Activated CD8-positive, alpha-beta memory T cell treated with anti-CD3 and anti-CD28 coated beads for 24 hours (primary cell): ENCODE measurements around the gene VAV2.
"Not testable (repeated sequence)": the region's sequence is repeated elsewhere in the genome, so short reads cannot be mapped to it uniquely, and the experiment has no call there.

Experiments used
- DNase-seq: peaks from one replicate; pipeline ENCODE4 v3.0.0-alpha.2; 2020

VAV2 gene

DNA sequence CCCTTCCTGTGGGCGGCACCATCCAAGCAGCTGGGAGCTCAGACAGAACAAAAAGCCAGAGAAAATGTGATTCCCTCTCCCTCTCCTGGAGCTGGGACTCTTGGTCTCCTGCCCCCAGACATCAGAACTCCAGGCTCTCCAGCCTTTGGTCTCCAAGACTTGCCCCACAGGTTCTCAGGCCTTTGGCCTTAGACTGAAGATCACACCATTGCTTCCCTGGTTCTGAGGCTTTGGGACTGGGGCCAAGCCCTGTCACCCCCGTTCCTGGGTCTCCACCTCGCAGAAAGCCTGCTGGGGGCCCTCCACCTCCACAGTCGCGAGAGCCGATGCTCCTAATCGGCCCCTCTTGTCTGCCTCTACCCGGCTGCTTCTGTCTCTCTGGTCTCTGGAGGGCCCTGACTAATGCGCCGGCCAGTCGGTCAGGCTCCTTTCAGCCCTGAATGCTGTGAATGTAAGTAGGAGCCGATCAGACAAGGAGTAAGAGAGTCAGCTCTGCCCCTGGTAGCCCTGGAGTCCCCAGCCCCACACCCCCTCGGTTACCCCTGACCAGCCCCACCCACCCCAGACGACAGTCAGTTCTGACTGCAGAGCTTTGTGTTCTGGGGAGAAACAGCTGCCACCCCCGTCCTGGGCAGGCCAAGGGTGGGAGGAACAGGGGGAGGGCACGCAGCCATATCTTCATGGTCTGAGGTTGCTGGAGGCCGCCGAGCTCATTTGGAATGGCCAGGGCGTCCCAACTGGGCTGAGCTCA, 57.5 kb downstream of the VAV2 start:
- no peak for DNase-seq

DNA sequence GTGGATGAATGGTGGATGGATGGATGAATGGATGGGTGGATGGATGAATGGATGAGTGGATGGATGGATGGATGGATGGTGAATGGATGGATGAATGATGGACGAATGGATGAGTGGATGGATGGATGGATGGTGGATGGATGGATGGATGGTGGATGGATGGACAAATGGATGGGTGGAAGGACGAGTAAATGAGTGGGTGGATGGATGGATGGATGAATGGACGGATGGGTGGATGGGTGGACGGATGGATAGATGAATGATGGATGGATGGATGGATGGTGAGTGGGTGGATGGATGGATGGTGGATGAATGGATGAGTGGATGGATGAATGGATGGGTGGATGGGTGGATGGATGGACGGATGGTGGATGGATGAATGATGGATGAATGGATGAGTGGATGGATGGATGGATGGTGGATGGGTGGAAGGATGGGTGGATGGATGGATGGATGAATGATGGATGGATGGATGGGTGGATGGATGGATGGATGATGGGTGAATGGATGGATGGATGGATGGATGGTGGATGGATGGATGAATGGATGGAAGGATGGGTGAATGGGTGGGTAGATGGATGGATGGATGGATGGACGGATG, 58.6 kb downstream of the VAV2 start:
- DNase-seq, result no peak

DNA sequence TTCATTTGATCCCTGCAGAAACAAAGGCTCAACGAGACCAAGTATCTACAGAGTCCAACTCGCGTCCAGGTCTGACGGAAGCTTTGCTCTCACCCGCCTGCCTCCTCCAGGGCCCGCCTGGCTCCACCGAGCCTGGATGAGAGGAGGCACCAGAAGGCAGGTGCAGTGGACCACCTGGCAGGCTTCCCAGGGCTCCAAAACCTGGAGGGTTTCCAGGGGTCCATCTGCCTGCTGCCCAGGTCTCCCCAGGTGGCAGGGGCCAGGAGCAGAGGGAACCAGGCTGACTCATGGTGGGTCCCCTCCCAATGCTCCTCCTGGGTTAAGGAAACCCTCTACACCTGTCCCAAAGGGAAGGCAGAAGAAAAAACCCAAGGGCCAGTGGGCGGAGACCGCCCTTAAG, 59.5 kb downstream of the VAV2 start:
- DNase-seq, result no peak

DNA sequence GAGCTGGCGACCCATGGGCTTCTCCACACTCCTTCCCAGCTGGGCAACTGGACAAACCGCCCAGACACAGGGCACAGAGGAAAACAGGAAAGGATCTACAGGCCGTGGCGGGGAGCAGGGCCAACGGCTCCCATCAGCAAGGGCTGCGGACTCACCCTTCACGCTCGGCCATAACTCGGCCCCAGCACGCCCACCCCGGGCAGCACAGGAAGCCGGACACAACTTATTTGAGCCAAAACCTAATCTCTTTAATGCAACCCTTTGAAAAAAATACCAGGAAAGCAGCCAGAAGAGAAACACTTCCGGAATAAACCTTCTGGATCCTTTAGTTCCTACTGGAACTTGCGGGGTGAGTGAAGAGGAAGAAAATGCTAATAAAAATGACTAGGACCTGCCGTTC, 59.9 kb downstream of the VAV2 start:
- no peak for DNase-seq

DNA sequence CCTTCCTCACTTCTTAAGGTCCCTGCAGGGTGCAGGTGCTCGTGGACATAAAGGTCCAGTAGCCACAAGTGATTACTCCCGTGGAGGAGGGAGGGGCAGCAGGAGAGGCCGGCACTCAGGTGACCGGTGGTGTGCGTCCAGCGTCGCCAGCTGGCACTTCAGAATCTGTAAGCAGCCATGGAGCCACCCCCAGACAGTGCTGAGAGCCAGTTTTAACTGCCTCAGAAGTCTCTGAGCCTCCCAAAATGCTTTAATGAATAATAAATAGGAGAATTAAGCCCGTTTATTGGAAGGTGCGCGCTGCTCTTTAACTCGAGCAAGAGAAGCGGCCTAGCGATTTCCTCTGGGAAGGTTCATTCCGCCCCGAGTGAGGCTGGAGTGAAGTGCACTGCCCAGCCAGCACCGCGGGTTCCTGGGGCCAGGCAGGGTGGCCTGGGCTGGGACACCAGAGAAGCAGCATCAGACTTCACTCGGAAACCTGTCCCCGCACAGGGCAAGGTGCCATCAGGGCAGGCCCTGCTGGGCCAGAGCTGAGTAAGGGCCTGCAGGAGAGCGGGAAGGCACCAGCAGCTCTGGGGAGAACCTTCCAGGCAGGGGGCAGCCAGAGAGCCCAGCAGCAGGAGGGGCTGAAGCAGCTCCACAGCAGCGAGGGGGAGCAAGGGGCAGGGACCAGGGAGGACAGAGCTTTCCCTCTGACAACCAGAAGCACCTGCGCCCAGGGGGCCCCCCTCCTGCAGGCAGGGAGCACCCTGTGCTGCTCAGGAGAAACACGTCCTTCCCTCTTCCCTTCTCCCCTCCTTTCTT, 61.2 kb downstream of the VAV2 start:
- DNase-seq, result no peak

DNA sequence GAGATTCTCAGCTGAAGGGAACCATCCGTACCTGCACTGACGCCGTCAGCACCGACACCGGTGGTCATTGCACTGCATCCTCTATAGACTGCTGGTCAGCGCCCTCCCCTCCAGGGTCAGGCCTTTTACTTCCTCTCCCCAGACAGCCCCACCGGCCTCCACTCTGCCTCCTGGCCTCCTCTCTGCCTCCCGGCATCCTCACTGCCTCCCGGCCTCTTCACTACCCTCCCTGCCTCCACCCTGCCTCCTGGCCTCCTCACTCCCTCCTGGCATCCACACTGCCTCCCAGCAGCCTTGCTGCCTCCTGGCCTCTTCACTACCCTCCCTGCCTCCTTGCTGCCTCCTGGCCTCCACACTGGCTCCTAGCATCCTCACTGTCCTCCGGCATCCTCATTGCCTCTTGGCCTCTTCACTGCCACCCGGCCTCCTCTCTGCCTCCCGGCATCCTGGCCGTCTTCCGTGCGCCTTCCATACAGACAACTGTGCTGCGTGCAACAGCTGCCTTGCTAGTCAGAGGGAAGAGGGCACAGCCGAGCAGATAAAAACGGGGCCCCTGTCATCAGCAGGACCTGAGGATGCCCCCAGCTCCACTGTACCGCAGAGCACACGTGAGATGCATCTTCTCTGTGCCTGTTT, 62.0 kb downstream of the VAV2 start:
- DNase-seq, result no peak

DNA sequence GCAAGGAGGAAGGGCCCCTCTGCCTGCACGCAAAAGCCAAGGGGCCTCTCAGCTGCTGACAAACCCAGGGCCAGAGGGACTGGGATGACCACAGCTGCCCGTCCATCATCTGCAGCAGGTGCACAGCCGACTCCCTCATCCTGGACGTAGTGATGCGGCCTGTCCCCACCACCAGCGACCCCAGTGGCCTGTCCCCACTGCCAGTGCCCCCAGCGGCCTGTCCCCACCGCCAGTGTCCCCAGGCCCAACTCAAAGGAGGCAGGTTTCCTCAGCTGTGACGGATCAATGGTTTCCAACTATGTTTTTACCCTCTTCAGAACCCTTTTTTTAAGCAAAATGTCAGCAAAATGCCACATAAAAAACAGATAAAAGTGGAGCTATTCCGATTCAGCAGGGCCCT, 62.5 kb downstream of the VAV2 start:
- no peak for DNase-seq

DNA sequence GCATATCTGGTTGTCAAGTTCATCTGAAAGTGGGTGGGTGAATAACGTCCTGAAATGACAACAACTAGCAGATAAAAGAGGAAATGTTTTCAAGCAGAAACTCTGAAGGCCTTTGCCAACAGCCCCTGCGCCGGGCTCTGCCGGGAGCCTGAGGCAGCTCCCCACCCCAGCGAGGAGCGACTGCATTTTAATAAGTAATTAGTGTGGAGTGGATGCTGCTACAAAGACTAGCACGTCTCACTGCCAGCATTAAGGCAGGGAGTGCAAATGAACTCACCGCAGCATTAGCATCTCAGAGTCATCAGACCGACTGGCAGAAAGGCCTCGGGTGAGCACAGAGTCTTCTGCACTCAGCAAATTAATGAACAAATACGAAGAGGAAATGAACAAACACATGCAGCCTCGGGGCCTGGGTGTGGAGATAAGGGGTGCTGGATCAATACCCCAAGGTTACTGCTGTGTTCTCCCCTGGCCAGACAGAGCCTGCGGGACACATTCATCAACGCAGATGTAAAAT, 63.8 kb downstream of the VAV2 start:
- no peak for DNase-seq

DNA sequence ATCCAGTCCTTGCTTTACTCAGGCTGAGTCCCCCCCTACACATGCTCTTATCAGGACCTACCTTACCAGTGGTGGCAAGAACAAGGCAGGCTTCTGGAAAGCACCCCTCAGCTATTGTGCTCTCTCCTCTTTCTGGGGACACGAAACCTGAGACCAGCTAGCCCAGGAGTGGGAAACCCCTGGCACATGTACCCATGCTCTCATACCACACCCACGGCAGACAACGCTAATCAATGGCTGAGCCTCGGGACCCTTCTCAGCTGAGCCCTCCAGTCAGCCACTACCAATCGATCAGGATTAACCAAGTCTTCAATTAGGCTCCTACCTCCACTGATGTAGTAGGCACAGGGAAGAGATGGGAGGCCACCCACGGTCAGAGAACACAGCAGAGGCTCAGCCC, 65.1 kb downstream of the VAV2 start:
- no peak for DNase-seq

DNA sequence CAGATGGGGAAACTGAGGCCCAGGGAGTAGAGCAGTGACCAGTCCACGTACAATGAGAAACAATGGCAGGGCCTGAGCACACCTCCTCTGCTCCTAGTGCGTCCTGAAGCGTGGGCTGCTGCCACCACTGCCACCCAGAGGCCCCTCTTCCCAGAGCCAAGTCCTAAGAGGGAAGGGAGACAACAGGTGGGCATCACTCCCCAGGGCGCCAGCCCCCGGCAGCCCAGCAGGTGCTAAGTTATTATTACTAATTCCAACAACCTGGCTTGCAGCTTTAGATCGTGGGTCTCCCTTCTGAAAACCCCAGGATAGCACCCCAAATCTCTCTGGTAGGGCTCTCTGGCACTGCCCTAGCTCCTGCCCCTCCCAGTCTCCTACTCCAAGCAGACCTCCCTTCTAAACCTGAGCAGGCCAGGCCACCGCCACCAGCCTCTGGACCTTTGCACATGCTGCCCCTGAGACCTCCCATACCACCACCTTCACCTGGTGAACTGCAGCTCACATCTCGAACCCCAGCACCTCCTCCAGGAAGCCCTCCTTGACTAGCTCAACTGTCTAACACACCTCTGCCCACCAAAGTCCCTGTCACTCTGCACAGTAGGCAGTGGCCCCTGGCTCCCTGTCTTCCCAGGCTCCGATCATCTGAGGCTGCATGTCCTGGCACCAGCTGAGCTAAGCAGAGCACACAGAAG, 65.8 kb downstream of the VAV2 start:
- DNase-seq, result no peak

DNA sequence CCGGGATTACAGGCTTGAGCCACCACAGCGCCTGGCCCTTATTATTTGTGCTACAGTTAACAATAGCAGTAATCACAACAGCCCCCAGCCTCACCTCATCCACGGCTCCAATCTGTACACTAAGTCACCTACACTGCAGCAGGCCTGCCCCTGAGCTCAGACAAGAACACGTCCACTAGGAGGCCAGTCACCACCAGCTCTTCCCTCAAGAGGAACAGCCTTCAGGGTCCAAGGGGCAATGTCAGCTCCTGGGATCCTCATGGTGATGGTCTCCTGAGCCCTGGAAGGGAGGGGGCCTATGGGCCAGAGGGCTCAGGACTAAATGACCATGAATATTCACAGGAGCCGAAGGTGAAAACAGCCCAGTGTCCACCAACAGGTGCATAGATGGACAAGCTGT, 67.7 kb downstream of the VAV2 start:
- no peak for DNase-seq

DNA sequence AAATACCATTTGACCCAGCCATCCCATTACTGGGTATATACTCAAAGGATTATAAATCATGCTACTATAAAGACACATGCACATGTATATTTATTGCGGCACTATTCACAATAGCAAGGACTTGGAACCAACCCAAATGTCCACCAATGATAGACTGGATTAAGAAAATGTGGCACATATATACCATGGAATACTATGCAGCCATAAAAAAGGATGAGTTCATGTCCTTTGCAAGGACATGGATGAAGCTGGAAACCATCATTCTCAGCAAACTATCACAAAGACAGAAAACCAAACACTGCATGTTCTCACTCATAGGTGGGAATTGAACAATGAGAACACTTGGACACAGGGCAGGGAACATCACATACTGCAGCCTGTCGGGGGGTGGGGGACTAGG, 68.5 kb downstream of the VAV2 start:
- DNase-seq, result not testable (repeated sequence)

DNA sequence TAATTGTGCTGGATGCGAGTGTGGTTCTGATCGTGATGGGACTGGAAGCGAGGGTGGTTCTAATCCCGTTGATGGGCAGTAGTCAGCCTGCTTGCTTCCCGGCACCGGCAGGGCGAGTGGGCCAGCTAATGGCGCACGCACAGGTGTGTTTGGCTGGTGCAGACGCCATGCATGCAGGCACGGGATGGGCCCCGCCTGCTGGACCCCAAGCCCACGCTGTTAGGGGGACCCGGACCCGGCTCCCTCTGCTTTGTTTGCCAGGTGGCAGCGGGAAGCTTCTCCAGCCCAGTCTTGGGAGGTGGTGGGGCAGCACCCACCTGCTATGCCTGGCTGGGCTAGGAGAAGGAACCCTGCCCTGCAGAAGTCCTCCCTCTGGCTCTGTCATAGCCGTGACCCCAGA, 70.3 kb downstream of the VAV2 start:
- no peak for DNase-seq

DNA sequence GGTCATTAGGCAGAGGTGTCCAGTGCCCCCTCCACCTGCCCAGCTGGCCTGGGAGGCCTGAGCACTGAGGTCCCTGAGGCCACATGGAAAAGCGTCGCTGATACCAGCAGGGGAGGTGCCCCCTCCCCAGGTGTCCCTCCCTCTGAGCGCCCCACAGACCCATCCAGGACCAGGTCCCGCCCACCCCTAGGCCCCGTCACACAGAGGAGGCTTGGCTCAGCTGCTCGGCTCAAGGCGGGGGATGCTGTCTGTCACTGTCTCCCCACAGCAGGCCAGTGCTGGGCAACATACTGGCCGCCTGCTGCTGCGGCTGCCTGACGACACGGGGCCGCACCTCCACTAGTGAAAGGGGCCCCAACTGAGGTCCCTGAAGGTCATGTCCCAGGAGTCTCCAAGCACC, 71.7 kb downstream of the VAV2 start:
- no peak for DNase-seq

DNA sequence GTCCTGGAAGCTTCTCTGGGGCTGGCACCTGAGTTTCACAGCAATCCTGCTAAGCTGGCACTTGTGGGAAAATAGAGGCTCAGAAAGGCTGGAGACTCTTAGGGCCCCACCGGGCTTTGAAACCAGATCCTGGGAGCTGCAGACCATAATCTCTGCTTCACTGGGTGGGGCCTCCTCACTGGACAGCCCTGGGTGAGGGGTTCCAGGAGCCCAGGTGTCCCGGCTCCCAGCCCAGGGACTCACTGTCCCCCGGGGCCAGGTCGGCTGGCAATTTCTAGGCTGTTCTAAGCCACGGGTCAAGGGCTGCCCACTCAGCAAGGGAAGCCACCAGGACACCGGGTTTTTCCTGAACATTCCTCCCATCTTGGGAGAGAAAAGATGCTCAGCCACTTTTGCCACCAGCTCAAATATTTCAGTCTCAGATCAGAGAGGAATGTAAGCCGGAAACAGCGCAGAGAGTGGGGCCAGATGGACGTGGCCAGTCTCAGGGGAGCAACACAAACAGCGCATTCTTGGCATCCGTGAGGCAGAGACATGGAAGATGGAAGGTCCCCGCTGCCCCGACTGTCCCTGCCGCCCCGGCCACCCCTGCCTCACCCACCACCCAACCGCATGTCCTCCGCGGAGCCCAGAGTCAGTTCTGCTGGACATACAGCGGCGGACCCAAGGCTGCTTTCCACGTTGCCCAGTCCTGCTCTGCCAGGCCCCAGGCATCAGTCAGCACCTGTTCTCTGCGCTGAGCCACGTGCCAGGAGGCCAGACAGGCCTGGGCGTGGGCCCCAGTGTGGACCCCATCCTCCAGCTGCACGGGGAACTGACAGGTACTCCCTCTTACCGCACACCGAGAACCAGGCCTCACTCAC, 72.6 kb downstream of the VAV2 start:
- DNase-seq, result no peak

DNA sequence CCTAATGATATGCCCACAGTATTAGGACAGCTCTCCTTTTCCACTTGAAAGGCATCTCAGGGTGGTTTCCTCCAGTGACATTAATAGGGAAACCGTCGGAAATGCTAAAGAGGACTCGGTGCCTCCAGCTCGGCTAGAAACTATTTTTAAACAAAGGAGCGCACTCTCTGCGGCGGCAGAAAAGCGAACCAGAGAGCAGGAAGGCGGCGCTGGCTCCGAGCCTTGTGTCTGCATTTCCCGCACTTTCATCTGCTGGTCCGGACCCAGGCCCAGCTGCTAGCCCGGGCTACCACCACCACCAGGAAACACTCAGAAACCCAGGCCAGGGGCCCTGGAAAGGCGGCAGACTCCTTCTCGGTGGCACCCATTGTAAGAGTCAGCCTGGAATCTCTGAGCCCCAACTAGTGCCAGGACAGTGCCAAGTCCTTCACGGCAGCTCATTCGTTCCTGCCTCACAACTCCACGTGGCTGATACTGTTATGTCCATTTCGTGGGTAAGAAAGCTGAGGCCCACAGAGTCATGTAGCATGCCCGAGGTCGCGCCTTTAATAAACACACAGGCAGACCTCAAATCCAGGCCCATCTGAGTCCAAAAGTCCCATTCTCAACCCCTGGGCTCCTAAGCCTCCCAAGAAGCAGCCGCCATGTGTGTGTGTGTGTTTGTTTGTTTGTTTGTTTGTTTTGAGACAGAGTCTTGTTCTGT, 73.9 kb downstream of the VAV2 start:
- no peak for DNase-seq

DNA sequence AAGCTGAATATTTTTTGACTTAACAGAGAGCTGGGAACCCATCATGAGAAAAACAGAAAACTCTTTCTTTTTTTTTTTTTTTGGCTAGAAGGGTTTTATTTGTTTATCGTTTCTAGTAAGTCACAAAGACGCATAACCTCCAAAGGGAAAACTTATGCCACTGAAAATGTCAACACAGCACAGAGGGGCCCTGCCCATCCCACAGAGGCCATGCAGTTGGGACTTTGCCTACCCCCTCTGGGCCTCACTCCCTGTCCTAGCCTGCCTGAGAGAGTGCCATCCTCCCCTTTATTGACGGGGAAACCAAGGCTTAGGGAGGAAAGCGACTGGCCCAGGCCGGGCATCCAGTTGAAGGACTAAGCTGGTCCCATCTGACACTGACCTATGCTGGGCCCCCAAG, 74.7 kb downstream of the VAV2 start:
- DNase-seq, result no peak

DNA sequence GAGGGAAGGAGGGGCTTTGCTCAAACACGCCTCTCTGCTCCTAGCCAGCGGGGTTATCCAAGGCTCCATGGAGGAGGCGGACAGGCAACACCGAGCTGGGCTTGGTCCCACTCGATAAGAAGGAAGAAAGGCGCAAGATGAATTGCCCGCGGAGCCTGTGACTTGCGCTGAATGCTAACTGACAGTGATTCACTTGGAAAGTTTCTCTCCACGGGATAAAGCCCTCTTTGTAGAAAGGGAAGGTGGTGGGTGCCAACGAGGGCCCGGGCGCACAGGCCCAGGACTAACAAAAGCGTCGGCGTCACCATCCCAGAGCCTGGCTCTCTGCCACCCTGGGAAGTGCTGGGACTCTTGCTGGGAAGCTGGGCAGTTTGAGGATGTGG, 76.0 kb downstream of the VAV2 start:
- DNase-seq, result no peak

DNA sequence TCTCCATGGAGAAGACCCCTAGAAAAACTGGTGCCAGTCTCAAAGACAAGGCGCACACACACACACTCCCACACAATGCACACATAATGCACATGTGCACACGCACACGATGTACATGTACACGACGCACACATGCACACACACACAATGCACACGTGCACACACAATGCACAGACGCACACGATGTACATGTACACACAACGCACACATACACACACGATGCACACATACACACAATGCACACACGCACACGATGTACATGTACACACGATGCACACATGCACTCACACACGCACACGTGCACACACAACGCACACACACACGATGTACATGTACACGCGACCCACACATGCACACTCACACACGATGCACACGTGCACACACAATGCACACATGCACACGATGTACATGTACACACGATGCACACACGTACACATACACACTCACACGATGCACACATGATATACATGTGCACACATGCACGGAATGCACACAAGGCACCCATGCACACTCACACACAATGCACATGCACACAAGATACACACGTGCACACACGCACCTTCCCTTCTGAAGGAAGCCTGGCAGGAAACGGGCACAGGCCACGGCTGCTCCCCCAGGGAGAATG, 76.5 kb downstream of the VAV2 start:
- DNase-seq, result no peak

DNA sequence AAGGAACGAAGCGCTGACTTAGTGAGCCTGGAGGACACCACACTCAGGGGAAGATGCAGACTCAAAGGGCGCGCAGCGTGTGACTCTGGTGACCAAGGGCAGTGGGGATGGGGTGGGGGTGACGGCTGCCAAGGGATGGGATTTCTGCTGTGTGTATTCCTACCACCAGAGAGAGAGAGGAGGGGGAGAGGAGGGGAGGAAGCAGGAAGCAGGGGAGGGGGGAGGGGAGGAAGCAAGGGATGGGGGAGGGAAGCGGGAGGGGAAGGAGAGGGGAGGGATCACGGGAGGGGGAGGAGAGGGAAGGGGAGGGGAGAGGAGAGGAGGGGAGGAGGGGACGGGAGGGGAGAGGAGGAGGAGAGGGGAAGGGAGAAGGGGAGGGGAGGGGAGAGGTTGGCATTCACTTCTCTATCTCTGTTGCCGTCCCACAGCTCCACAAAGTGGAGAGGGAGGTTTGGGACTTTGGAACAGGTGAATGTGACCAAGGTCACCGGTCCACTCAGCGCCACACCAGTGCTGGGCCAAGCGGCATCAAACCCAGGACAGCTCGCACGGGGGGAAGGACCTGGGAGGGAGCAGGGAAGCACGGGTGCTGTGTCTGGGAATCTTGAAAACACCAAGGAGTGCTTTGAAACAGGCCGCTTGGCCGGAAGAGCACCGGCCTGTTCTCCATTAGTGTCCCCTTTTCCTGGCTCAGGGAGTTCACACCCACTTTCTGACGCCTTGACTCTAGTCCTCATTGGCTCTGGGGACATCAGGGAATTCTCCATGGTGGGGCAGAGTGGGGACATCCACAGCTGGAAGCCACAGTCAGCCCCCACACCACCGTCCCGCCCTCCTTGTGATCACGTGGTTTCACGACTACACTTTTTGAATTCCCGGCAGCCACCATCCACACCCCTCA, 77.4 kb downstream of the VAV2 start:
- DNase-seq, result no peak
